COLO668 (cell line): Measurements from ENCODE around the gene CRABP2.

Experiments used
- DNase-seq: peaks from one replicate; lab custom pipeline; 2025; ENCODE audit not compliant: unreplicated experiment; lab: John Stamatoyannopoulos, UW

The CRABP2 gene

DNA sequence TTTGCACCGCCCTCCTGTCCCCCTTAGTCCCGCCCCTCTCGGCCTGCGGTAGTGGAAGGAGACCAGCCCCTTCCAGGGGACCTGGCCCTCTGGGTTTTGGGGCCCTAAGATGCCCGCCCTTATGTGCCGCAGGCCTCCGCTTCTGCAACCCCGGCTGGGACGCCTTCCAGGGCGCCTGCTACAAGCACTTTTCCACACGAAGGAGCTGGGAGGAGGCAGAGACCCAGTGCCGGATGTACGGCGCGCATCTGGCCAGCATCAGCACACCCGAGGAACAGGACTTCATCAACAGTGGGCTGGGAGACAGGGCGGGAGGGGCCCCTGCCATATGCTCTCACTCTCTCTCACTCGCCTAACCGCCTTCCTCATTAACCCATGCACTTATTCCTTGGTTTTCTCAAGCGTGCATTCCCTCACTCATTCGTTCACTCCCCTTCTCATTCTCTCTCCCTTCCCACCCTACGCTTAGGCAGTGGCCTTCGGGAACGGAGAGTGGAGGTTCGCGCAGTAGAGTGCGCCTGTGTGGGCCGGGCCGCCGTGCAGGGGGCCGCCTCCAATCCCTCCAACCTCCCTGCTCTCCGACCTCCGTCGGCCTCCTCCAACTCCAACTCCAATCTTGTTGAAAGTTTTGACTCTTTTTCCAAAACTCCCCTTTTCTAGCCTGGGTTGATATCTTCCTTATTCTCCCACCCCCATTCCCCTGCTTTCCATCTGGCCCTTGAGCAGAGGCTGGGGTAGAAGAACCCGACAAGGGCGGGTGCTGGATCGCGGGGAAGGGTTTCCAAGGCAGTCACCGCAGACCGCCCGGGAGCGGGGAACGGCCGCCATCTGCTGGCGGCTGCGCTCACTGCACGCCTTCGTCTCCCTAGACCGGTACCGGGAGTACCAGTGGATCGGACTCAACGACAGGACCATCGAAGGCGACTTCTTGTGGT lies 48.3 kb downstream of the CRABP2 start:
- peak; percentile 72 for DNase-seq

DNA sequence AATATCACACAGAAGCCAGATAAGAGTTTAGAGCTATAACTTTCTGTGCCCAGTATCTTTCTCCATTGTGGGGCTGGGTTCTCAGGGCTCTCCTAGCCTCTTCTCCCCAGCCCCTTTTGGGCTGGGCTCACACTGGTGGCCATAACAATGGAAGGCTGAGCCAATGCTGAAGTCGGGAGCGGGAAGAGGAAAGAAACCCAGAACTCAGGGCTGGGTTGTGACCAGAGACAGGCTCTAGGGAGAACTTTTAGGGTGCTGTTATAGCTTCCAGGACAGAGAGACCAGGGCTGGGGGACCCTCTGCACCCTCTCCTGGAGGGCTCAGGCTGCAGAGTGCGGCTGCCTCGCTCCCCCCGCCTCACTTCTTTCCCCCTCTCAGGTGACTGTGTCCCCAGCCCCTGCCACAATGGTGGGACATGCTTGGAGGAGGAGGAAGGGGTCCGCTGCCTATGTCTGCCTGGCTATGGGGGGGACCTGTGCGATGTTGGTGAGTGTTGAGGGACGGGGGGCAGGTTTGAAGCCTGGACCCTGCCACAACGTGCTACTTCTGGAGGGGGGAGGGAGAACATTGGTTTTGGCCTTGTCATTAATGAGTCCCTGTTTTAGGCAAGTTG lies 49.4 kb downstream of the CRABP2 start:
- no peak for DNase-seq

DNA sequence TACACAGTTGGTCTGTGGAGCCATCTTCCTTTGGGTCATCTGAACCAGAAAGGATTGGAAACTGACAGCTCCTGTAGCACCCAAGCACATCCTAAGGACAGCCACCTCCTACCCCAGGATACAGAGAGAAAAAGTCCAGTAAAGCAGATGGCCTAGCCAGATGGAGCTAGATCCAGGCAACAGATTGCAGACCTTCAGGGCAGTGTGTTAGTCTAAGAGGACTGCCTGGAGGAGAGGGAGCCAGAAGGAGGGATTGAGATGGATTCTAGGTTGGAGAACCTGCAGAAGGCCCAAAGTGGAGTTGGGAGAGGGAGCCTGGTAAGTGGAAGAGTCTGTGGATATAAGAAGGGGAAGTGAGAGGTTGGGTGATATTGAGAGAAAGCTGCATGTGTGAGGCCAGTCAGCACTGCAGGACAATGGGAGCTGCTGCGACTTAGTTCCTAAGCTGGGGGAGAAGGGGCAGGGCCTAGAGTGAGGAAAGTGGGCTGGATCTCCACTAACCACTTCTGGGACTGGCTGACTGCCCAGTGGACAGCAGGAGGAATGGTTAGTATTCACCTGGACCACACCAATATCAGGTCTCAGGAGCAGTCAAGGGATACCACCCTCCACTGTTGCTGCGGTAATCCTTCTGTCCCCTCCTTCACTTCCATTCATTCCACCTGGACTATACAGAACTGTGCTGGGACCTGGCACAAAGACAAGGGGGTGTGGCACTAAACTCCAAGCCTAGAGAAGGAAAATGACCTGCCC lies 50.1 kb downstream of the CRABP2 start:
- no peak for DNase-seq

DNA sequence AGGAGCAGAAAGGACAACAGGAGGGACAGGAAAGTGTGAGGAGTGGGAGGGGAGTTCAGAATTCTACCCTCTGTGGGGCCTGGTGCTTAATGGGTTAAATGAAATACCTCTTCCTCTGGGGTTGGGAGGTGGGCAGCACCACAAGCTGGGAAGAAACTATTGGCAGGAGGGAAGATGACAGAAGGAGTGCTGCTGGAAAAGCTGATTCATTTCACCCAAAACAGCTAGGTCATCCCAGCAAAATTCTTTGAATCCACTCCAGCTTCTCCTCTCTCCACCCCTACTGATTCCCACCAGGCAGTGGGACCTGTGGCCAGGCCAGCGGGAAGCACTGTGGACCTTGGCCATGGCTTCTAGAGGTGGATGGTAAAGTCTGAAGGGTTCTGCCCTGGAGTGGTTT lies 50.7 kb downstream of the CRABP2 start:
- no peak for DNase-seq

DNA sequence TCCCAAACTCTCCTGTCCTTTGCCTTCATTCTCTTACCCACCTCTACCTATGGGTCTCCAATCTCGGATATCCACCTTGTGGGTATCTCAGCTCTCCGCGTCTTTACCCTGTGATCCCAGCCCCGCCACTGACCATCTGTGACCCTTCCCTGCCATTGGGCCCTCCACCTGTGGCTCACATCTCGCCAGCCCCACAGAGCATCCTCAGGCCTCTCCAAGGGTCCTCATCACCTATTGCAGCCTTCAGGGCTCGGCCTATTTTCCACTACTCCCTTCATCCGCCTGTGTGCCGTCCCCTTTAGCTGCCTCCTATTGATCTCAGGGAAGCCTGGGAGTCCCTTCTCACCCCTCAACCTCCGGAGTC lies 52.4 kb downstream of the CRABP2 start:
- DNase-seq = no peak

DNA sequence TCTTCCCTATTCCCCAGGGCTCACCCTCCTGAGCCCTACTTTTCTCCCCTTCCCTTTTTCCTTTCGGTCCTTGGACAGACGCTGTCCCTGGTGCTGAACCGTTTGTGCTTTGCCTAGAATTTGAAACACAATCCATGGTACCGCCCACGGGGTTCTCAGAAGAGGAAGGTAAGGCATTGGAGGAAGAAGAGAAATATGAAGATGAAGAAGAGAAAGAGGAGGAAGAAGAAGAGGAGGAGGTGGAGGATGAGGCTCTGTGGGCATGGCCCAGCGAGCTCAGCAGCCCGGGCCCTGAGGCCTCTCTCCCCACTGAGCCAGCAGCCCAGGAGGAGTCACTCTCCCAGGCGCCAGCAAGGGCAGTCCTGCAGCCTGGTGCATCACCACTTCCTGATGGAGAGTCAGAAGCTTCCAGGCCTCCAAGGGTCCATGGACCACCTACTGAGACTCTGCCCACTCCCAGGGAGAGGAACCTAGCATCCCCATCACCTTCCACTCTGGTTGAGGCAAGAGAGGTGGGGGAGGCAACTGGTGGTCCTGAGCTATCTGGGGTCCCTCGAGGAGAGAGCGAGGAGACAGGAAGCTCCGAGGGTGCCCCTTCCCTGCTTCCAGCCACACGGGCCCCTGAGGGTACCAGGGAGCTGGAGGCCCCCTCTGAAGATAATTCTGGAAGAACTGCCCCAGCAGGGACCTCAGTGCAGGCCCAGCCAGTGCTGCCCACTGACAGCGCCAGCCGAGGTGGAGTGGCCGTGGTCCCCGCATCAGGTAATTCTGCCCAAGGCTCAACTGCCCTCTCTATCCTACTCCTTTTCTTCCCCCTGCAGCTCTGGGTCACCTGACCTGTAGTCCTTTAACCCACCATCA lies 53.0 kb downstream of the CRABP2 start:
- DNase-seq = no peak
